GM18505 (cell line): ENCODE results near the gene RAPGEF1.
"Not testable (repeated sequence)": the region's sequence is repeated elsewhere in the genome, so short reads cannot be mapped to it uniquely, and the experiment has no call there.

Experiments
- ATAC-seq: cut with Tn5 transposase; IDR thresholded peaks from one replicate; pipeline ENCODE4 v1.9.1; 2021; ENCODE audit not compliant: unreplicated experiment
- POLR2A ChIP-seq: IDR thresholded peaks from 4 replicates; pipeline ENCODE4 v1.6.1; 2011; ENCODE audit warnings: borderline replicate concordance; ENCODE audit not compliant: insufficient read depth, insufficient read length; ENCODE audit errors: extremely low read depth

The RAPGEF1 gene

DNA sequence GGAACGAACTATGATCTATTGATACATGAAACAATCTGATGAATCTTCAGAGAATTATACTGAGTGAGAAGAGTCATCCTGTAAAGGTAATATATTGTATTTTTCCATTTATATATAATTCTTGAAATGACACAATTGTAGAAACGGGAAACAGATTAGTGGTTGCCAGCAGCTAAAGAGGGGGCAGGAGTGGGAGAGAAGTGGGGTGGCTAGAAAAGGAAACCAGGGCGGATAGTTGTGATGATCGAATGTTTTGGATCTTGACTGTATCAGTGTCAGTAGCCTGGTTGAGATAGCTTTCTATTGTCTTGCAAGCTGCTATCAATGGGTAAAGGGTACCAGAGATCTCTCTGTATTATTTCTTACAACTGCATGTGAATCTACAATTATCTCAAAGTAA lies 17.7 kb upstream of the RAPGEF1 start:
- TF ChIP-seq POLR2A = no peak
- no peak for ATAC-seq

- no peak for ATAC-seq
- TF ChIP-seq POLR2A = no peak
These were observed 15.8 kb upstream of the RAPGEF1 start for GRCh38 chr9:131755541-131756198.

- TF ChIP-seq POLR2A = no peak
- ATAC-seq = no peak
These were observed 15.0 kb upstream of the RAPGEF1 start for GRCh38 chr9:131754846-131755245.

GRCh38 chr9:131753751-131754150 lies 13.9 kb upstream of the RAPGEF1 start:
- ATAC-seq = not testable (repeated sequence)

GRCh38 chr9:131752231-131752884 lies 12.5 kb upstream of the RAPGEF1 start:
- no peak for ATAC-seq
- TF ChIP-seq POLR2A = no peak

DNA sequence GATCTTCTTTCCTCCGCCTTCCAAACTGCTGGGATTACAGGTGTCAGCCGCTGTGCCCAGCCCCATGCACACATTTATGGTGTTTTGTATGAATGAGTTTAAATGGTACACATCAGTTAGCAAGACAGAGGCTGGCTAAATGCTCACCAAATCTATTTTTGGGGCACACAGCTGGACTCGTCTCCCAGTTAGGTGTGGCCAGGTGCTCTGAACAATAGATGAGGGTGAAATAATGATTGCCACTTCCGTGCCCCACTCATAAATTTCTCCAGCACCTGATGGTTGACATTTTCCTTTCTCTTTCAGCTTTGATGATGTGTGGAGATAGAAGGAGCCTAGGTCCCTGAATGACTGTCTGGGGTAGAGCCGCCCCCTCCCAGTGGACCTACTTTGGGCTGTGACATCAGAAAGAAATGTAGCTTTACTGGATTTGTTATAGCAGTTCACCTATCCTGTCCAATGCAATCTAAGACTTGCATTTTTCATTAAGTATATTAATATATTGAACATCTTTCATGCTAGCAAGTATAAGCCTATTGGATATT lies 8.6 kb upstream of the RAPGEF1 start:
- no peak for ATAC-seq
- no peak for TF ChIP-seq POLR2A

- no peak for ATAC-seq
- no peak for TF ChIP-seq POLR2A
These were observed 7.5 kb upstream of the RAPGEF1 start for GRCh38 chr9:131747352-131747751.

DNA sequence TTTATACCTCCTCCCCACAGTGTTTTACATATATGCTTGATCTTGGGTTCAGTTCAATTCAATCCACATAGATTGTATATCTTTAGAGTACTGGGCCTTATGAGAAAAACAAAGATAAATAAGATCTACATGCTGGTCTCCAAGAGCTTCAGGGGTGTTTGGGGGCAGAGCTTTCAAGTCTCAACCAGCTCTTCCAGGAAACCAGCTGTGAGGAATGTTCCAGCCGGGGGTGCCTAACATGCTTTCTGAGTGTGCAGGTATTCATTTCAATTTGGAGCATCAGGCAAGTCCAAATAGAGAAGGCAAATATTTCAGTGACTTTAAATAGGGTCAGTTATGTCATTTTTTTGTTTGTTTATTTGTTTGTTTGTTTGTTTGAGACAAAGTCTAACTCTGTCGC lies 5.7 kb upstream of the RAPGEF1 start:
- TF ChIP-seq POLR2A = no peak
- ATAC-seq = no peak

GRCh38 chr9:131744720-131745201 lies 4.9 kb upstream of the RAPGEF1 start:
- TF ChIP-seq POLR2A = no peak
- no peak for ATAC-seq

- no peak for TF ChIP-seq POLR2A
- ATAC-seq = no peak
These were observed 4.4 kb upstream of the RAPGEF1 start for GRCh38 chr9:131744171-131744719.

DNA sequence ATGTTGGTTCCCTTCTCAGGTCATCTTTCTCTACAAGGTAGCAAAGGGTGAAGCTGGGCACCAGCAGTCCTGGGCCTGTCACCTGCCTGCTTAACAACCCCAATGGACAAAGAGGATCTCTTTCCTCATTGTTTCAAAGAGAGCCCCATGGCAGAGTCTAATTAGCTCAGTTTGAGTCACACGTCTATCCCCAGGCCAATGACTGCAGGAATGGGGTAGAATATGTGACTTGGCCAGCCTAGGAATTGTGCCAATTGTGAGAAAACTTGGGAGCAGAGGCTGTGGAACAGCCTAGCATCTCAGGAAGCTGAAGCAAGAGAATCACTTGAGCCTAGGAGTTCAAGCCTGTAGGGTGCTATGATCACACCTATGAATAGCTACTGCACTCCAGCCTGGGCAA lies 3.6 kb upstream of the RAPGEF1 start:
- TF ChIP-seq POLR2A = no peak
- no peak for ATAC-seq

DNA sequence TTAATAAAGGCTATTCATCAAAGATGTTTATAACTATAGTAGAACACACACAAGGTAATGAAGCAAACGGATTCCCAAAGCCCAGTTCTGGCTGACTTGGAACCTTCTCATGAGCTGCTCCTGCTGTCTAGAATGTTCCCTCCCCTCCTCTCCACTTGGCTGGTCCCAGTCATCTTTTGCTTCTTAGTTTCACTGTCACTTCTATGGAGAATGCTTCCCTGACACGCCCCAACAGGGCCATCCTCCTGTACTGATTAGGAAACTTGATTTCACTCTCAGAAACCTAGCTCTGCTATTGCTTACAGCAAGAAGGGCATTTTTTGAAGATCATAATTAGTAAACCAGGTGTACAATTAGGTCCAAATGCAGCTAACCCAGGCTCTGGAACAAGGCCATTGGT lies 3.2 kb upstream of the RAPGEF1 start:
- no peak for ATAC-seq
- TF ChIP-seq POLR2A = no peak

DNA sequence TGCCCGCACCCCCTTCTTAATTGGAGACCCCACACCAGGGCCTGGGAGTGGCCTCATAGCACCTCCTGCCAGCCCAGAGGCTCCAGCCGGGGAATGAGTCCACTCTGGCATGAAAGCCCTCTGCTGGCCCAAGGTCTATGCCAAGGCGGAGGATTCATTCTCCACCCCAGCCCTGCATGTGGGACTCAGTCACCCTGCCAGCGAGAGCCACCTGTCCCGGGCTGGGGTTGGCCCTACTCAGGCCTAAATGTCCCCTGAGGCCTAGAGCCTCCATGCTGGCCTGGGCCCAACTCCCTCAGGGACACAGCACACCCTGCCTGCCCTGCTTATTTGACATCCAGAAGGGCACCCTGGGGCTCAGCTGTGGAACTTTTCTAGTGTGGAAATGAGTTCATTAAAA lies 1.0 kb upstream of the RAPGEF1 start:
- no peak for TF ChIP-seq POLR2A
- ATAC-seq = no peak

- peak; percentile 51 for TF ChIP-seq POLR2A
- peak; percentile 29 for ATAC-seq
These were observed 530 bp downstream of the RAPGEF1 start for GRCh38 chr9:131739133-131739958.
